HG02588 (cell line): ENCODE data around the gene RSAD1.

ENCODE experiments used
- ATAC-seq: cut with Tn5 transposase; IDR thresholded peaks from one replicate; pipeline ENCODE4 v1.9.1; 2021; ENCODE audit warnings: mild to moderate bottlenecking, moderate library complexity; ENCODE audit not compliant: unreplicated experiment

The RSAD1 gene

DNA sequence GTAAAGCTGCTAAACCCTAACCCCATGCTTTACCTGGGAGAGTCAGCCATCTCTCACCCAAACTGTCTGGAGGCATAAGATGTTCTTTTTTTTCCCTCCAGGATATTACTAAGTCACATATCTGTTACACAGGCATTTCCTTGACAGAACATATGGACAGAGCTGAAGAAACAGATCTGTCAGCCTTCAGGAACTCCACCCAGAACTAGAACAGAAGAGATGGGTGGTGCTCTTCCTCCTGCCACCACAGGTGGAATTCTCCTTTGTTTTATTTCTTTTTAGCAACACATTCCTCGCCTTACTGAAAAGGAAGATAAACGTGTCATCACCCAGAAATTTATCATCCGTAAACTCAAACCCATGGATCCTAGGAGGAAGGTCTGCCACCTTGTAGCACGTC lies 38.4 kb downstream of the RSAD1 start:
- no peak for ATAC-seq

DNA sequence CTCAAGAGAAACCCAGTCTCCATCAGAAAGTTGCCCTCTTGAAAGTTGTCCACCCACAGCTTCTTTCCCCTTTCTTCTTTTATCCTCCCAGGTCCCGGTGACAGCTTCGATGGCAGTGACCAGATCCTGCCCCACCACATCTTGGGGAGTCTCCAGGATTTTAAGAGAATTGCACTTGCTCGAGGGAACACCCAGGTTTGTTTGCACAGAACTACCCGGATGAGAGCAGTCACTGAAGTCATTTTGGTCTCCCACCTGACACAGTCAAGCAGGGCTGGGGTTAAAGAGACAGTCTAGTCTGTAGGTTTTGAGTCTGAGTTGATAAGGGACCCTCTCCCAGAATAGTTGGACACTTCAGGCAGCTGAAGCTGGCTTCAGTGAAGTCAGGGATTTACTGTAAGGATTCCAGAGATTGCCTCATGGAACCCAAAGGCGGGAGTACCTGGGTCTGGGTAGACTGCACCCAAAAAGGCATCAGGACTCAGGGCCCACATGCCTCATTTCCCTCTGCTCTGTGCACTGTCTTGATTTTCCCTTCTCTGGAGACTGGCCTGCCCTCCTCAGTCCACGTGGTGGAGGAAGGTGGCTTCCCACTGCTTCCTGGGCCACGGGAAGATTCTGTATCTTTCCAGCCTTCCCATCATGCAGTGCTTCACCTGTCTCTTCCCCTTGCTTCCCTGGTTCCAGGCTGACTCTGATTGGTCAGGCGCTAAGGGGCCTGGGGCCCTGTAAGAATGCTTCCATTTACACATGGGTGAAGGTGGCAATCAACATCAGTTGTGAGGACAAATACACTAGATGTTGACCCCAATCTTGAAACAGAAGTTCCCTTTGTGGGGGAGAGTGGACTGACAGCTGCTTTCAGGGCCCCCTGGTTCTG lies 39.1 kb downstream of the RSAD1 start:
- ATAC-seq: no peak

DNA sequence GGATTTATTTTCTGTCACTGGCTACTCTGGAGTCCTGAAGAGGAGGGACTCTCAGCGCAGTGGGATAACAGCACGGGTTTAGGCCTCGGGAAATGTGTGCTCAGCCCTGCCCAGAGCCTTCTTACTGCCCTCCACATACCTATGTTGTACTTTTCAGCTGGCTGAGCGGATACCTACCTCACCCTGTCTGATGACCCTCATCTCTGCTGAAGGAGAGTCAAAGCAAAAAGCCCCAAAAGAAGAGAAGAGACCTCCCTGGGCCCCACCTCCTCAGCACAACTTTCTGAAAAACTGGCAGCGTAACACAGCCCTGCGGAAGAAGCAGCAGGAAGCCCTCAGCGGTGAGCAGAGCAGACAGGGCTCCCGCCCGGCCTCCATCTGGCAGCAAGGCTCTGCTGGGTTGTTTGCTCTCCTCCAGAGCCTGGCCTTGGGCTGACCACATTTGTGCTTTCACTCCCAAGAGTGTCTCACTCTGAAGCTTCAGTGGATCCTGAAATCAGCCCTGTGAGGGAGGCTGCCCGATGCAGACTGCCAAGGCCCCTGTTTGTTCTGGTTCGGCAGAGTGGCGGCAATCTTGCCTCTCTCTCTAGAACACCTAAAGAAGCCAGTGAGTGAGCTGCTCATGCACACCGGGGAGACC lies 39.8 kb downstream of the RSAD1 start:
- ATAC-seq: no peak

DNA sequence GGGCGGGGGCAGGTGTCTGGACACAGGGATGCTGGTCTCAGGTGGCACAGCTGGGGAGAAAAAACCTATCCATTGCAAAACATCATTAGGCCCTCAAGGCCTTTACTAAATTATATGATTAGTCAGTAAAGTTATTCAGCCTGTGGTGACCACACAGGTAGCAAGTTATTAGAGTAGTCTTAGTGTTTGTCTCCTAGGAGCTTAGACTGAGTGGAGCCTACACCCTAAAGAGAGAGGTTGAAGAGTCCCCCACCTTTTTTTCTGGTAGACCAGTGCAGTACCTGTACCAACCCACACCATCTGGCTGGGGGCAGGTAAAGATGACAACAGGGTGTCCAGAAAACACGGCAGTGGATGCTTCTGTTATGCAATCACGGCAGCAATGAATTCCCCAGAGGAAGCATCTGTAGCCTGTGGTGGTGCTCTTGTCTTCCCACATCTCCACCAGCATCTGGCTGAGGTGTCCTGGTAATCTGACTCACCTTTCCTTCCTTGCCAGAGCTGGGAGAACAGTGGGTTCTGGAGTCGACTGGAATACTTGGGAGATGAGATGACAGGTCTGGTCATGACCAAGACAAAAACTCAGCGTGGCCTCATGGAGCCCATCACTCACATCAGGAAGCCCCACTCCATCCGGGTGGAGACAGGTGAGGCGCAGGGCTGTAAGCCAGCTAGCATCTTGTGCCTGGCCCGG lies 40.6 kb downstream of the RSAD1 start:
- ATAC-seq: no peak

DNA sequence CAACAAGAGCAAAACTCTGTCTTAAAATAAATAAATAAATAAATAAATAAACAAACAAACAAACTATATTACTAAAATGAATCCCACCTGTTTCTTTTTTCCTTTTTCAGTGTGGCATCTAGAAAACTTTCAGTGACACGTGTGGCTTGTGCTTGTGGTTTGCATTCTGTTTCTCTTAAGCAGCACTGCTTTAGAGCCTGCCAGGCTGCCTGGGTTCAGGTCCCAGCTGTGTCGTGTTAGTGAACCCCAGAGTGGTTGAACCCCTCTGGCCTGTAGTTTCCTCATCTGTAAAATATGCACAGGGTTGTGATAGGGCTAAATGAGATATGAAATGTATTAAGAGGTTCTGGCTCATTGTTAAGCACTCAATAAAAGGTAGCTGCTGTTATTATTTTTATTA lies 41.8 kb downstream of the RSAD1 start:
- ATAC-seq: no peak

DNA sequence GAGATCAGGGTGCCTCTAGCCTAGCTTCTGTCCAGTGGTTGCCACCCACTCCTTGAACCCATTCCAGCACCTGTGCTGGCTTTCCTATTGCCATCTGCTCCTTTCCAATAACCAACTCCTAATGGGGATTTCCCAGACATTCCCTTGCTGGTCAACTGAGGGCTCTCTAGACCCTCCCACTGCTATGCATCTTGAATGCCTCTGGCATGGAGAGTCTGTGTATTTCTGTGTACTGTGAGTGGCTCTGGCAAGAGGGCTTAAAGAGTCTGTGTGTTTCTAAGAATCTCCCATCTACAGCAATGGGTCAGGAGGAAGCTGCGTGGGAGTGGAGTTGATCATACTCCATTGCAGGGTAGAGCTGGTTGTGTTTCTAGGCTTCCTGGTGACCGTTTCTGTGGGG lies 42.9 kb downstream of the RSAD1 start:
- ATAC-seq: no peak

DNA sequence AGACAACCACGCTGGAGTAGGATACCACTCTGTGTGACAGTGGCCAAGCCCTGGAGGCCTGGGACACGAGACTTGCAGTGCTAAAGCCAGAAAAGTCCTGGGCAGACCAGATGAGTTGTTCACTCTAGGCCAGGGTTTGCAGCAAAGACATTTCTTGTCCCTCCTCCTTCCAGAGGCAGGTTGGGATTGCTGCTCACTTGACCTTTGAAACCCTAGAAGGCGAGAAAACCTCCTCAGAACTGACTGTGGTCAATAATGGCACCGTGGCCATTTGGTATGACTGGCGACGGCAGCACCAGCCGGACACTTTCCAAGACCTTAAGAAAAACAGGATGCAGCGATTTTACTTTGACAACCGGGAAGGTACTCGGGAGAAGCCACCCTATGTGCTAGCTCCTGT lies 44.1 kb downstream of the RSAD1 start:
- no peak for ATAC-seq

DNA sequence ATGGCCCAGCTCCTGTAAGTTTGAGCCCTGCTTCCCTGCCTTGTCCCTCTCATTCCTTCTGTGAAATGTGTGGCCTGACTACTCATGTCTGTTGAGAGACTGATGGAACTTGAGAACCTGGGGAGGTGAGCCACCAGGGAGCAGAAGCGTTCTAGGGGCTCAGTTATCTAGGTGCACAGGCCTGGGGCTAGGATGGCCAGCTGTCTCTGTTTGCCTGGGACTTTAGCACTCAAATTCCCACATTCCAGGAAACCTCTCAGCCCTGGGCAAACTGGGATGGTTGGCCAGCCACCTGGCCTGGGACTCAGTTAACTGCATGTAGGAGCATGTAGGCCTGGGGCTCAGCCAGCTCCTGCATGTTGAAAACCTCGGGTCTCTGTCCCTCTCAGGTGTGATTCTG lies 44.5 kb downstream of the RSAD1 start:
- ATAC-seq: no peak

DNA sequence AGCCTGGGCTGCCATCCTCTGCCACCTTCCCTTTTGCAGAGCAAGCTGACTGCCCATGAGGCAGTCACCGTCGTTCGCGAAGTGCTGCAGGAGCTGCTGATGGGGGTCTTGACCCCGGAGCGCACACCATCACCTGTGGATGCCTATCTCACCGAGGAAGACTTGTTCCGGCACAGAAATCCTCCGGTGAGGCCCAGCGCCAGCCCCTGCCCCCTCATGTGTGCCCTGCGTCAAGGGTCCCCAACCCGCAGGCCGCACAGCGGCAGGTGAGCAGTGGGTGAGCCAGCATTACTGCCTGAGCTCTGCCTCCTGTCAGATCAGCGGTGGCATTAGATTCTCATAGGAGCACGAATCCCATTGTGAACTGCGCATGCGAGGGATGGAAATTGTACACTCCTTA lies 46.2 kb downstream of the RSAD1 start:
- ATAC-seq: no peak

DNA sequence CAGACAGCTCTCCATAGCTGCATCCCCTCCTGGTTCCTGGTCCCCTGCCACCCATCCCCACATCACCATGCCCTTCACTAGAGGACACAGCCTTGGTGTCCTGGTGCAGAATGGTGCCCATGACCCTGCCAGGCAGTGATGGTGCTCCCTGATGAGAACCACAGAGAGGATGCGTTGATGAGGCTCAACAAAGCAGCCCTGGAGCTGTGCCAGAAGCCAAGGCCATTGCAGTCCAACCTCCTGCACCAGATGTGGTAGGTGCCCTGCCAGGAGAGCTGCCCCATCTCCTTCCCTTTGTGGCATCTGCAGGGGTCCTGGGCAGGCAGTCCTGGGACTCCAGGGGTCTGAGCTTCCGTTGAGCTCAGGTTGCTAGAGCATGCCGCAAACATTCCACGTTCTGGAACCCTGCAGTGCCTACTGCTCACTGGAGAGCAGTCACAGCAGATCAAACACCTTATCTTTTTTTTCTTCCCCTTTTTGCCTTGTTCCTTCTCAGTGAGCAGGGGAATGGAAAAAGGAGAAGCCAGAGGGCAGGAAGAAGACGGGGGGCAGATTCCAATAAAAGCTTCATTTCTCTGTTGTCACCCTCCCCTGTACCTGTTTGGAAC lies 48.6 kb downstream of the RSAD1 start:
- ATAC-seq: no peak

DNA sequence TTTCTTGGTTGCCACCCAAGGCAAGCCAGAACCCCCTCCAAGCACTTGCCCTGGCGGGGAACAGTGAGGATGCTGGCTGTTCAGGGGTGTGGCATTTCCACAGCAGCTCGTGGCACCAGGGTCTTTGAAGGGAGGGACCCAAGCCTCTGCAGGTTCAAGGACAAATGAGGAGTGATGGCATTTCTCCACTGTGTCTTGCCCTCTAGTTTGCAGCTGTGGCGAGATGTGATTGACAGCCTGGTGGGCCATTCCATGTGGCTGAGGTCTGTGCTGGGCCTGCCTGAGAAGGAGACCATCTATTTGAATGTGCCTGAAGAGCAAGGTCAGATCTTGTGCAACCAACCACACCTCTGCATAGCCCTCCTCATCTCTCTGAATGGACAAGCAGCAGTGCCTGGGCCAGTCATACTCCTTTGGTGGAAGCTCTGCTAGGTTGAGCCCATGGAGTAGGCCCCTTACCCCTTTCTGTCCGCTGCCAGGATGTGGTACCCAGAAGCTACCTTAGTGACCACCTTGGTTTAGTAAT lies 49.4 kb downstream of the RSAD1 start:
- no peak for ATAC-seq

DNA sequence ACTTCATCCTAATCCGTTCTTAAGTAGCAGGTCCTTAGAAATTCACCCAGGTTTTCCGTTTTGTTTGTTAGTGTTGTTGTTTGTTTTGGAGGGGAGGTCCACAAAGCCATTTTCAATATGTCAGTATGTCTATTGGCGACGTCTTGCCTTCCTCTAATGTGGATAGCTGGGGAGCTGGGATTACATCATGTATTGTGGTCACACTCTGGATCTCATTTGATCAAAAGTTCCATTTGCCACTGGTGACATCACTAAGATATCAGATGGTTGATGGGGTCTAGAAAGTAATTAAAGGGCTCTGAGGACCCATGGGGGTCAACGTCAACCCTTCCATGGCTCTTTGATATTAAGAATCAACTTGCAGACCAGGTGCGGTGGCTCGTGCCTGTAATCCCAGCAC lies 51.2 kb downstream of the RSAD1 start:
- ATAC-seq: no peak

DNA sequence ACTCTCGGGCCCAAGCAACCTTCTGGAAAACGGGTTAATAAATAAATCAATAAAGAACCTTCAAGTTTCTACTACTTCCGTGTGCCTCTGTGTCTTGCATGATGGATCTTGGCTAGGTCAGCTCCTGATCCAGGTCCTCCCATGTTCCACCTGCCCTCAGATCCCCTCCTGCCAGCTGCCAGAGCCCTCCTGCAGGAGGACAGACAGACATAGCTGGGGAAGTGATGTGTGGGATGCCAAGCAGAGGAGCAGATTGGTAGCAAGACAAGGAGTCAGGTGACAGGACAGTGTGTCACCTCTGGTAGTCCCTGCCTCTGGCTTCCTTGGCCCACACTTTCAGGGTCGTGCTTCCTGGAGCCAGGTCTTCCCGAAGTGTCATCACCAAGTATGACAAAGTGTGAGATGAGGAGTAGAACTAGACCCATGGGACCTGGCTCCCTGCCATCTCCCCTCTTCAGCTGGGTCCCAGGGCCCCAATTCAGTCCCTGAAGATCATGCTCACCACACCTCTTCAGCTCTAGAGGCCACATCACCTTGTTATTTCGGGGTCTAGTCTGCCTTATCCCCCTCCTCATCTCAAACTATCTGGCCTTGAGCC lies 52.9 kb downstream of the RSAD1 start:
- no peak for ATAC-seq

DNA sequence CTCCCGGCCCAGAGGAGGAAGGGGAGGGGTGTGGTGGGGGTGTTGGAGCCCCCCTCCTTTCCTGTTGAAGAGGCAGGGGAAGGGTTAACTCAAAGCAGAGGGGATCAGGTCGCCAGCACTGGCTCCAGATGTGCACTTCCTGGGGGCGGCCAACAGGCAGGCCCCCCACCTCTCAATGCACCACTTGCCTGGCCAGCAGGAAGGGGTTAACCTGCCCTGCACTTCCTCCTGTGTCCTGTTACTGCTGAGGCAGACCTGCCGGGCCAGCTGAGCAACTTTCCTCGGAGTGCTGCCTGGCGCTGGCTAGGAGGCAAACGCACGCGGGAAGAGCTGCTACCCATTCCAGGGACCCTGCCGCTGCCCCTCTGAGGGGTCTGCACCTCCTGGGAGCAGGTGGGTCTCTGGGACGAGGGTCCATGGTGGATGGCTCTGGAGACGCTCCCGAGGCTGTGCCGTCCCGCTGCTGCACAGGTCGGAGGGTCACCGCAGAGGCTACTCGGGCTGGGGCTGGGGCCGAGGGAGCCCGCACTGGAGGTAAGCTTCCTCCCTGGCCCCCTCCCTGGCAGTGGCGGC lies 53.9 kb downstream of the RSAD1 start, which contains the start of gene EPN3:
EPN3 (plus strand) TSS at position 284 of the 573 bp plus-strand sequence. CDS start 3,822 bp downstream, outside the sequence.
- ATAC-seq: no peak

DNA sequence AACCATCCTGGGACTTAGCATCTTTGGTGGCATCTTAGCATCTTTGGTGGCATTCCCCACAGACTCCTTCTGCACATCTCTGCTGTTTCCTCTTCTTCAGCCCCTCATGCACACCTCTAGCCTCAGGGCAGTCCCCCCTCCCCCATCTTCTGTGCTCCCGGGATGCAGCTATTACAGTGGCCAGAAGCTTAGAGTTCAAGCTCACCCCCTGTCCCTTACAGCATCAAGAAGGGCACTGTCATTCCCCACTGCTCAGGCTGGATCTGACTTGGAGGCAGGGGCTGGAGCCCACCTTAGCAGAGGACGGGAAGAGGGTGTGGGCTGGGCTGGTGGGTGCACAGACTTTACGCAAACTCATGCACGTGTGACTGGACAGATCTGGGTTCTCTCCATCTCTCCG lies 54.5 kb downstream of the RSAD1 start:
- no peak for ATAC-seq

DNA sequence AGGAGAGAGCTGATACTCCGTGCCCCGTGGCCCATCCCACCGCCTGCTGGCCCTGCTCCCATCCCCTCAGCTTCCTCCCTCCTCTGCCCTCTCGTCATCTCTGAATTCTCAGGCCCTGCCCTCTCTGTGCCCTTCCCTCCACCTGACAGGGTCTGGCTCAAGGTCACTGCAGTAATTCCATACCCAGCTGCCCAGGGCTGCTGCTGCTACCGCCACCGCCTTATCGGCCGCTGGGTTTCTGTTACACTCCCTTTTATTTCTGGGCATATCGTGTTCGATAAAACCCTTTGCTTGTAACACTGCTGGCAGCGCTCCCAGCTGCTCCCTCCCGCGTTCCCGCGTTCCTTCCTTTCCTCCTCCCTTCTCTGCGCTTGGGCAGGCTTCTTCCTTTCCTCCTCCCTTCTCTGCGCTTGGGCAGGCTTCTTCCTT lies 55.1 kb downstream of the RSAD1 start:
- no peak for ATAC-seq

DNA sequence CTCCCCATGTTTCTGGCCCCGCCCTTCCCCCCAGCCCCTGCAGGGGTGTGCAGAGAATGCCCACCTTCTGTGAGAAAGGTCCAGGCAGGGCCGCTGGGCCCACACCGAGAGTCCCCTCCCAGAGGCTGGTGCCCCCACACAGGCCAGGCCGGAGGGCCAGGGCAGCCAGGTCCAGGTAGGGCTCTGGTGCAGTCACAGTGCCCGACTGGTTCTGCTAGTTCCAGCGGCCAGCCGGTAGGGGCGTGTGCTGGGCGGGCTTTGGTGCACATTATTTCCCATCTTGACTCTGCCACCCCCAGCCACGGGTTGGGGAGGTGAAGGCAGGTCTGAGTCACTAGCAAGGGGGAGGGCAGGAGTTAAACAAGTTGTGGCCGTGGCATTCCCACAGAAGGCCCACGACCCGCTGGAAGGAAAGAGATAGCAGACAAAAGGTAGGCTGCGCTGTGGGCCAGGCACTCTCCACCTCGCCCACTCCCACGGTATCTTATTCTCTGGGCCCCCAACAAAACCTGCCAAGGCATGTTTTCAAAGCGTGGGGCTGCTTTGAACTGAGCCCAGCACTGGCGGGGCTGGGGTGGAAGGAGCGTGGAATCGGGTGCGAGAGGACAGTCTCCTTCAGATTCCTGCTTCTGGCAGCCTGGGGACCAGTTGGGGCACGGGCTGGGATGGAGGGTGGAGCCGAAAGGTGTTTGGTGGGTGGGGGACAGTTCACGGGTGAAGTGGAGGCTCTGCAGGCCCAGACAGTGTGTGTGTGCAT lies 55.7 kb downstream of the RSAD1 start:
- ATAC-seq: no peak

DNA sequence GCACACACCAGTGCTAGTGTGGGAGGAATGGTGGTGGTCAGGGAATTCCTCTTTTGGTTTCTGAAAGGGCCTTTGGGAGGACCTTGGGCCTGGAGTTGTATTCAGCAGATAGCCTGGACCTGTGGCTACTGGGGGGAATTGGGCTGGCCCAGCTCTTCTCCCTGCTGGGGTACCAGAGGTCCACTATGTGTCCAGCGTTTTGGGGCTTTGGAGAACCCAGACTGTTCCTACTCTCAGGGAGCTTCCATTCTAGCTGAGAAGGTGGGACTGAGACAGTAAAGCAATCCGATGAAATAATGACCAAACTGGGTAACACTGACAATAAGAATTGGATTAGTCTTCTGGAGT lies 56.3 kb downstream of the RSAD1 start:
- ATAC-seq: no peak

DNA sequence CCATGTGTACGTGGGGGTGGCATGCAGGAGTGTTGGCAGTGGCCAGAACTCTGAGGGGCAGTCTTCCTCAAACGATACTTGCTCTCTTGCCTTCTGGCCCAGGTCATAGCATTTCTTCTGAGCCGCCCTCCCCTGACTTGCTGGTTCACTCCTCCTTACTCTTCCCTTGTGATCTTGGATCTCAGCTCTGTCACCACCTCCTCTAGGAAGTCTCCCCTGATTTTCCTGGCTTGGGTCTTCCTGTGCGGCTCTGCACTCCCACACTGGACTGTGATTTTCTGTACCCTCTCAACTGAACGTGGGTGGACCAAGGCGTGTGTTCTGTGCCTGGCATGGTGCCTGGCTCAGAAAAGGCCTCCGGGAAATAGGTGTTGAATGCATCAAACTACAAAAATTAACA lies 56.7 kb downstream of the RSAD1 start:
- no peak for ATAC-seq
